Adrenal gland (tissue), 12 donors: ENCODE measurements around the gene GOLGA8S. TPM values are rescaled to one million over a fixed set of nuclear protein-coding genes. Genes with fewer than 3 reads are reported as not detected.
A peak's percentile ranks its signal among the peaks of the same experiment; 100 is the strongest.
"Not testable (repeated sequence)": the region's sequence is repeated elsewhere in the genome, so short reads cannot be mapped to it uniquely, and the experiment has no call there.

Experiments
- DNase-seq, 7 donors: peaks; one replicate each; pipeline ENCODE4 v3.0.0-alpha.2; 2019 to 2020
- H3K27ac ChIP-seq, 5 donors: fragments of 200-600 bp; sonication (generic) in 4 of 5; 1 replicate in 3 of 5; 2 replicates in 2 of 5; pipeline versions ENCODE4 v1.5.1 to v1.8.0; 2016 to 2020; ENCODE audit warnings: mild to moderate bottlenecking in 1 of 5
- H3K27me3 ChIP-seq: fragments of 200-600 bp; 2 replicates; pipeline ENCODE4 v1.8.0; 2021
- H3K36me3 ChIP-seq, 2 donors: fragments of 200-600 bp; replicated peaks in 1 of 2; 1 replicate in 1 of 2; 2 replicates in 1 of 2; pipeline versions ENCODE4 v1.5.1 to v1.8.0; 2018 to 2022
- H3K4me1 ChIP-seq, 2 donors: fragments of 200-600 bp; replicated peaks in 1 of 2; 1 replicate in 1 of 2; 2 replicates in 1 of 2; pipeline versions ENCODE4 v1.5.1 to v1.8.0; 2018 to 2021
- H3K4me3 ChIP-seq, 4 donors: fragments of 200-600 bp; sonication (generic) in 3 of 4; one replicate each; pipeline ENCODE4 v1.5.1; 2016 to 2018
- H3K9me3 ChIP-seq, 3 donors: fragments of 200-600 bp; sonication (generic) in 1 of 3; replicated peaks in 1 of 3; 1 replicate in 2 of 3; 2 replicates in 1 of 3; pipeline versions ENCODE4 v1.5.1 to v1.8.0; 2016 to 2021
- POLR2A ChIP-seq, 2 donors: fragments of 450-650 bp; IDR thresholded peaks; one replicate each; pipeline ENCODE4 v1.6.1; 2017; ENCODE audit warnings: antibody characterized with exemption in 2 of 2, mild to moderate bottlenecking in 2 of 2, moderate library complexity in 1 of 2
- WGBS, 4 donors: extraction: QIAGEN DNeasy Blood & Tissue Kit in 2 of 4; methylation state at CpG; one replicate each; pipeline versions ENCODE4 v1.1.5 to v1.1.7; 2013 to 2017; 5-methylcytosine and 5-hydroxymethylcytosine counted together
- intact Hi-C, 2 donors: fragments of 100-400 bp; cut with DNase I; formaldehyde crosslinking; loops; one replicate each; pipeline versions ENCODE4 v1.14.1 to v1.15.0; 2022 to 2023
- polyA plus RNA-seq, 3 donors: library from polyadenylated mRNA; stranded (reverse); fragments of 200-250 nt in 2 of 3; fragments of 350-450 nt in 1 of 3; fragmentation: Illumina TruSeq in 1 of 3; extraction: RNeasy Lipid Tissue Mini Kit (QIAGEN cat#74804) in 1 of 3; gene quantifications; one replicate each; pipeline ENCODE4 v1.2.3, GENCODE V29; 2013 to 2014
- total RNA-seq, 9 donors: library from RNA; depleted of rRNA in 4 of 9; stranded (reverse); fragments of >200 nt in 4 of 9; fragments of 120-200 nt in 1 of 9; fragmentation: NEBNext Ultra II Directional in 1 of 9; extraction: Animal tissue kit (Norgen Biotek cat#: 25700) in 1 of 9; gene quantifications; one replicate each; pipeline versions ENCODE4 v1.1.0 to v1.2.4, GENCODE V29; 2013 to 2023
- TF ChIP-seq, protein P1 (sequence below), 6 experiments: fragments of 450-650 bp in 4 of 6; fragments of 200-600 bp in 2 of 6; sonication (generic) in 1 of 6; IDR thresholded peaks; 1 replicate in 5 of 6; 2 replicates in 1 of 6; pipeline versions ENCODE4 v1.5.1 to v1.8.0; 2016 to 2021; ENCODE audit warnings: antibody characterized with exemption in 6 of 6, mild to moderate bottlenecking in 2 of 6, moderate library complexity in 1 of 6
- donor health status: healthy with polysubstance abuse.
- donor health status: Bipolar disorder and iron deficiency.
- donor health status: DM: yes; HTN: yes; CAD: no.
- donor health status: DM: no; HTN: no; CAD: no.
- donor health status: DM: no; HTN: no; CAD: no.
- donor health status: DM: yes; HTN: yes; CAD: no.

Gene GOLGA8S
- total and polyA plus RNA-seq, 12 donors: 0.05 to 0.36 (median 0.16) TPM

DNA sequence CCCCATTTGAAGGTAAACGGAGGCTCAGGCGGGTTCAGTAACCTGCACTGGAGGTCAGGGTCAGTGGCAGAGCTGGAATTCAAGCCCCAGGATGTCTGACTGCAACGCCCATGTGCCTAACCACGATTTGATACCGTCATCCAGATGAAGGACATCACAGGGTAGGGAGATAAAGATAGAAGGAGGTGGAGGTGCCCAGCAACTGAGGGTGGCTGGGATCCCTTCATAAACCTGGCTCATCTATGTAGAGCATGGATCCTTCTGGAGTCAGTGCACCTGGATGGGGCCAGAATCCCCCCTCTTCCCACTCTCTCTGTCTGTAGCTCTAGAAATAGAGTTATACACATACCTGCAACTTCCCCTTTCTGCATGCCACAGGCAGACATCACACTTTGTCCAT, 41.3 kb downstream of the GOLGA8S start:
- Histone ChIP-seq H3K27me3 (no peaks in the 10 kb centered on the region), H3K4me1 (no peaks in the 10 kb centered on the region), H3K36me3 (no peaks in the 10 kb centered on the region), H3K27ac (no peak overlapping the region), H3K9me3 (no peaks in the 10 kb centered on the region), H3K4me3 (no peak overlapping the region)
- WGBS, 4 donors: 33 to 49% (median 45%) methylated on average over 5 of the region's 5 CpGs
- TF ChIP-seq, protein P1, sequence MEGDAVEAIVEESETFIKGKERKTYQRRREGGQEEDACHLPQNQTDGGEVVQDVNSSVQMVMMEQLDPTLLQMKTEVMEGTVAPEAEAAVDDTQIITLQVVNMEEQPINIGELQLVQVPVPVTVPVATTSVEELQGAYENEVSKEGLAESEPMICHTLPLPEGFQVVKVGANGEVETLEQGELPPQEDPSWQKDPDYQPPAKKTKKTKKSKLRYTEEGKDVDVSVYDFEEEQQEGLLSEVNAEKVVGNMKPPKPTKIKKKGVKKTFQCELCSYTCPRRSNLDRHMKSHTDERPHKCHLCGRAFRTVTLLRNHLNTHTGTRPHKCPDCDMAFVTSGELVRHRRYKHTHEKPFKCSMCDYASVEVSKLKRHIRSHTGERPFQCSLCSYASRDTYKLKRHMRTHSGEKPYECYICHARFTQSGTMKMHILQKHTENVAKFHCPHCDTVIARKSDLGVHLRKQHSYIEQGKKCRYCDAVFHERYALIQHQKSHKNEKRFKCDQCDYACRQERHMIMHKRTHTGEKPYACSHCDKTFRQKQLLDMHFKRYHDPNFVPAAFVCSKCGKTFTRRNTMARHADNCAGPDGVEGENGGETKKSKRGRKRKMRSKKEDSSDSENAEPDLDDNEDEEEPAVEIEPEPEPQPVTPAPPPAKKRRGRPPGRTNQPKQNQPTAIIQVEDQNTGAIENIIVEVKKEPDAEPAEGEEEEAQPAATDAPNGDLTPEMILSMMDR (IDR thresholded peaks at IDR 0.05): no peak
- TF ChIP-seq POLR2A (IDR thresholded peaks at IDR 0.05): no peak
- DNase-seq: no peak
- intact Hi-C loops: no loop called here

GRCh38 chr15:23397779-23398178, 43.2 kb downstream of the GOLGA8S start:
- Histone ChIP-seq H3K27ac (no peak overlapping the region), H3K4me3 (no peak overlapping the region), H3K9me3 (no peaks in the 10 kb centered on the region), H3K4me1 (no peaks in the 10 kb centered on the region), H3K27me3 (no peaks in the 10 kb centered on the region), H3K36me3 (no peaks in the 10 kb centered on the region)
- TF ChIP-seq POLR2A (IDR thresholded peaks at IDR 0.05): no peak
- TF ChIP-seq, protein P1 (IDR thresholded peaks at IDR 0.05): no peak
- intact Hi-C loops: no loop called here
- DNase-seq: peak in 3 of 7 donors; percentile 27 to 59 (median 28)
- 65 to 75% (median 68%) methylated on average over 5 to 7 of the region's 7 CpGs for WGBS, 4 donors

DNA sequence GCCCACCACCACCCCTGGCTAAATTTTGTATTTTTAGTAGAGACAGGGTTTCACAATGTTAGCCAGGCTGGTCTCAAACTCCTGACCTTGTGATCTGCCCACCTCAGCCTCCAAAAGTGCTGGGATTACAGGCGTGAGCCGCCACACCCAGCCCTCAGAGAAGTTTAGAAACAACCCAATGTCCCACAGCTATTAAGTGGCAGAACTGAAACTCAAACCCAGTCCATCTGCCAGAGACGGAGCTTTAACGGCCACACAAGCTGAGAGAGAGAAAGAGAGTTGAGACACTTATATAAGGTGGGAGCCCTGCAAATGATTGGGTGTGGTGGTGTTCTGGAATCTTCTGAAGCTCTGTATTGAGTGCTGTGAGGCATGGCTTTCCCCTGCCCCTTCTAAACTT, 43.8 kb downstream of the GOLGA8S start:
- H3K9me3 ChIP-seq, H3K27me3 ChIP-seq, H3K4me1 ChIP-seq, intact Hi-C loops, H3K27ac ChIP-seq, H3K4me3 ChIP-seq, DNase-seq, H3K36me3 ChIP-seq: not testable (repeated sequence)
- WGBS, 4 donors: 83 to 94% (median 89%) methylated on average over 4 of the region's 4 CpGs

GRCh38 chr15:23399207-23399606, 44.7 kb downstream of the GOLGA8S start:
- DNase-seq, H3K9me3 ChIP-seq, H3K27me3 ChIP-seq, H3K4me3 ChIP-seq, H3K36me3 ChIP-seq, H3K27ac ChIP-seq, intact Hi-C loops, H3K4me1 ChIP-seq: not testable (repeated sequence)
- WGBS, 4 donors: 50 to 79% (median 74%) methylated on average over 4 to 5 of the region's 5 CpGs

DNA sequence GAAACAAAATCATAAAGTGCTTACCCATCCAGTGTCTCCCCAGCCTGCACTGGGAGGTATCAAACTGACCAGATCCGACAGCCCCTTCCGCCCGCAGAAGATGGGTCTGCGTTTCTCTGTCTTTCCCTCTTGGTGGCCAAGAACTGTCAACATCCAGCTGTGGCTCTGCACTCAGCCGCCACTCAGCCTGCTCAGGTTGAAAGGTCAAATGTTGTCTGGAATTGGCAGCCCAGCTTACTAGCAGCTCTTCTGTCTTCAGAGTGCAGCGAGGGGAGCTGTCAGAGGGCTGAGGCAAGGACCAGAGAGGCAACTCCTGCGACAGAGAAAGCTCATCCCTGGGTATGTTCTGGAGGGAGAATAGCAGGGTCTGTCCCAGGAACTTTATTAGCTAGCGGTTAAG, 47.1 kb downstream of the GOLGA8S start:
- intact Hi-C loops: loop anchor here in 1 of 2 donors (10.0 kb wide), 1 partner anchor 63 kb away; no protein-coding TSS in a partner anchor
- no peak for DNase-seq
- TF ChIP-seq, protein P1 (IDR thresholded peaks at IDR 0.05): no peak
- no peak for TF ChIP-seq POLR2A (IDR thresholded peaks at IDR 0.05)
- H3K27me3 ChIP-seq: no peaks in the 10 kb centered on the region
- no peaks in the 10 kb centered on the region for H3K4me1 ChIP-seq
- H3K4me3 ChIP-seq: no peak overlapping the region
- H3K9me3 ChIP-seq: no peaks in the 10 kb centered on the region
- no peaks in the 10 kb centered on the region for H3K36me3 ChIP-seq
- 78 to 85% (median 82%) methylated on average over 8 of the region's 8 CpGs for WGBS, 4 donors
- H3K27ac ChIP-seq: no peak overlapping the region
